Gastrocnemius medialis (tissue), 4 donors: ENCODE data around the gene NYAP1.

Source experiments
- POLR2A ChIP-seq, 2 donors: fragments of 450-650 bp; IDR thresholded peaks; one replicate each; pipeline ENCODE4 v1.6.1; 2017; ENCODE audit warnings: antibody characterized with exemption in 2 of 2, mild to moderate bottlenecking in 2 of 2, moderate library complexity in 2 of 2
- TF ChIP-seq, protein P1 (sequence below), 5 experiments: fragments of 450-650 bp in 3 of 5; fragments of 200-600 bp in 2 of 5; sonication (generic) in 2 of 5; IDR thresholded peaks in 4 of 5; conservative IDR thresholded peaks in 1 of 5; 1 replicate in 4 of 5; 2 replicates in 1 of 5; pipeline ENCODE4 v1.5.1; 2016 to 2019; ENCODE audit warnings: antibody characterized with exemption in 5 of 5, mild to moderate bottlenecking in 3 of 5, moderate library complexity in 3 of 5

DNA sequence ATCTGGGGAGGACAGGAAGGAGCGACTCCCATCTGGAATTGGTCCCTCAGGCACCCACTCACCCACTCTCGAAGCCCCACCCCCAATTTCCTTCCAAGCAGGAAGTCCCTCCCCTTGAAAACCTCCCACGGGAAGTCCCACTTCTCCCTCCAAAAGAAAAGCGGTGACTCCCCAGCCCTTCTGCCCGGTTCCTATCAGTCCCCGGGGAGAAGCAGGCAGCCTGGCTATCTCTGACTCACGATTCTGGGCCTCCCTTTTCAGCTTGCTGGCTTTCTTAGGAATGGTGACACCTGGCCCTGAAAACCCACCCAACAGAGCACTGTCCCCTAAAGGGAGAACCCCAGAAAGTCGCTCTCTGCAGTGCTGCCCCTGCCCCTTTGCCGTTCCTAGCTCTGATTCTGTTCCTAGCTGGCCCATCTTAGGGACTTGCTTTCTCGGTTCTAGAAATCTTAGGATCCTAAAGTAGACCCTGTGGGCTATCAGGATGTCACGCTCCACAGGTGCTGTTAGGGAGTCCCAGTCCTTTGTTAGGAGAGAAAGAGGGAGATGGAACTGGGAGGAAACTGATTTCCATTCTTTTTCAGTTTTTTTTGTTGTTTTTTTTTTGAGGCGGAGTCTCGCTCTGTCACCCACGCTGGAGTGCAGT lies 10.8 kb upstream of the NYAP1 start:
- TF ChIP-seq, protein P1, sequence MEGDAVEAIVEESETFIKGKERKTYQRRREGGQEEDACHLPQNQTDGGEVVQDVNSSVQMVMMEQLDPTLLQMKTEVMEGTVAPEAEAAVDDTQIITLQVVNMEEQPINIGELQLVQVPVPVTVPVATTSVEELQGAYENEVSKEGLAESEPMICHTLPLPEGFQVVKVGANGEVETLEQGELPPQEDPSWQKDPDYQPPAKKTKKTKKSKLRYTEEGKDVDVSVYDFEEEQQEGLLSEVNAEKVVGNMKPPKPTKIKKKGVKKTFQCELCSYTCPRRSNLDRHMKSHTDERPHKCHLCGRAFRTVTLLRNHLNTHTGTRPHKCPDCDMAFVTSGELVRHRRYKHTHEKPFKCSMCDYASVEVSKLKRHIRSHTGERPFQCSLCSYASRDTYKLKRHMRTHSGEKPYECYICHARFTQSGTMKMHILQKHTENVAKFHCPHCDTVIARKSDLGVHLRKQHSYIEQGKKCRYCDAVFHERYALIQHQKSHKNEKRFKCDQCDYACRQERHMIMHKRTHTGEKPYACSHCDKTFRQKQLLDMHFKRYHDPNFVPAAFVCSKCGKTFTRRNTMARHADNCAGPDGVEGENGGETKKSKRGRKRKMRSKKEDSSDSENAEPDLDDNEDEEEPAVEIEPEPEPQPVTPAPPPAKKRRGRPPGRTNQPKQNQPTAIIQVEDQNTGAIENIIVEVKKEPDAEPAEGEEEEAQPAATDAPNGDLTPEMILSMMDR (IDR thresholded peaks at IDR 0.05 in 4 of 5, conservative IDR thresholded peaks at IDR 0.05 in 1 of 5), result no peak
- no peak for TF ChIP-seq POLR2A (IDR thresholded peaks at IDR 0.05)
